SK-N-SH (cell line): ENCODE results near the gene LCA5. TPM values are rescaled to one million over a fixed set of nuclear protein-coding genes. Genes with fewer than 3 reads are reported as not detected.

Experiments used
- CTCF ChIA-PET: fragments of 300-600, 350-600 bp; formaldehyde crosslinking; extraction: SDS; loops from one replicate; lab custom pipeline; 2021; lab: Yijun Ruan, JAX
- POLR2A ChIA-PET: fragments of 350-600 bp; sonication (Branson Sonifier 250); formaldehyde crosslinking; extraction: SDS; loops from one replicate; lab custom pipeline; 2020; ENCODE audit warnings: antibody characterized with exemption, inconsistent platforms; lab: Yijun Ruan, JAX
- DNase-seq: peaks from one replicate; pipeline ENCODE4 v3.0.0; 2012
- H2AFZ ChIP-seq: fragments of 200-600 bp; sonication (generic); 2 replicates; pipeline ENCODE4 v1.8.1; 2016; ENCODE audit warnings: antibody characterized with exemption, mild to moderate bottlenecking, low read depth
- H3F3A ChIP-seq: fragments of 200-600 bp; sonication (generic); replicated peaks from 2 replicates; pipeline ENCODE3; 2016; ENCODE audit warnings: antibody characterized with exemption, mild to moderate bottlenecking; ENCODE audit not compliant: insufficient read depth
- H3K27ac ChIP-seq, 2 experiments: fragments of 200-500 bp in 1 of 2; fragments of 200-600 bp in 1 of 2; sonication (Bioruptor generic) in 1 of 2; sonication (generic), shearing (Covaris generic) in 1 of 2; 2 replicates each; pipeline versions ENCODE4 v1.5.1 to v1.6.1; 2014 to 2016; ENCODE audit warnings: low read depth in 2 of 2, inconsistent platforms in 1 of 2, low read length in 1 of 2, mild to moderate bottlenecking in 1 of 2, mixed read lengths in 1 of 2
- H3K27me3 ChIP-seq: fragments of 200-600 bp; sonication (generic), shearing (Covaris generic); 2 replicates; pipeline ENCODE4 v1.6.1; 2016; ENCODE audit warnings: mixed run types; ENCODE audit not compliant: insufficient read depth
- H3K36me3 ChIP-seq, 2 experiments: fragments of 200-500 bp in 1 of 2; fragments of 200-600 bp in 1 of 2; sonication (Bioruptor generic) in 1 of 2; sonication (generic) in 1 of 2; replicated peaks in 1 of 2; 2 replicates each; pipeline versions ENCODE3 to v1.5.1; 2014 to 2016; ENCODE audit warnings: low read length in 1 of 2, mild to moderate bottlenecking in 1 of 2; ENCODE audit not compliant: insufficient read depth in 2 of 2, control insufficient read depth in 1 of 2
- H3K4me1 ChIP-seq, 2 experiments: fragments of 200-500 bp in 1 of 2; fragments of 200-600 bp in 1 of 2; sonication (Bioruptor generic) in 1 of 2; sonication (generic), shearing (Covaris generic) in 1 of 2; 2 replicates each; pipeline versions ENCODE4 v1.5.1 to v1.6.1; 2014 to 2016; ENCODE audit warnings: low read depth in 1 of 2, low read length in 1 of 2, mixed run types in 1 of 2; ENCODE audit not compliant: insufficient read depth in 2 of 2, control insufficient read depth in 1 of 2
- H3K4me2 ChIP-seq: fragments of 200-600 bp; sonication (generic), shearing (Covaris generic); 2 replicates; pipeline ENCODE4 v1.6.1; 2017; ENCODE audit warnings: mixed run types
- H3K4me3 ChIP-seq, 2 experiments: fragments of 200-500 bp in 1 of 2; fragments of 200-600 bp in 1 of 2; sonication (Bioruptor generic) in 1 of 2; sonication (generic), shearing (Covaris generic) in 1 of 2; 2 replicates each; pipeline versions ENCODE4 v1.5.1 to v1.8.1; 2014 to 2016; ENCODE audit warnings: low read depth in 2 of 2, inconsistent platforms in 1 of 2, low read length in 1 of 2, mild to moderate bottlenecking in 1 of 2, mixed read lengths in 1 of 2, moderate library complexity in 1 of 2
- H3K79me2 ChIP-seq: fragments of 200-600 bp; sonication (generic); 2 replicates; pipeline ENCODE4 v1.8.1; 2017; ENCODE audit warnings: mild to moderate bottlenecking; ENCODE audit not compliant: insufficient read depth
- H3K9ac ChIP-seq: fragments of 200-600 bp; sonication (generic); 2 replicates; pipeline ENCODE4 v1.6.1; 2017; ENCODE audit warnings: mixed run types
- H3K9me2 ChIP-seq: fragments of 200-600 bp; sonication (generic); 2 replicates; pipeline ENCODE4 v1.6.1; 2017; ENCODE audit warnings: mixed run types
- H3K9me3 ChIP-seq: fragments of 200-600 bp; sonication (generic); 2 replicates; pipeline ENCODE4 v1.6.1; 2017; ENCODE audit warnings: mixed run types, mild to moderate bottlenecking, moderate library complexity
- H4K20me1 ChIP-seq: fragments of 200-600 bp; sonication (generic); 2 replicates; pipeline ENCODE4 v1.6.1; 2017; ENCODE audit warnings: mild to moderate bottlenecking, mixed run types; ENCODE audit not compliant: insufficient read depth
- EP300 ChIP-seq, 2 experiments: IDR thresholded peaks; 2 replicates each; pipeline versions ENCODE4 v1.4.0 to v1.6.1; 2012; ENCODE audit warnings: borderline replicate concordance in 1 of 2, low read depth in 1 of 2, low read length in 1 of 2
- EZH2phosphoT487 ChIP-seq: fragments of 200-600 bp; sonication (generic); IDR thresholded peaks from 2 replicates; pipeline ENCODE4 v1.6.1; 2017; ENCODE audit warnings: low read depth, mixed run types, mild to moderate bottlenecking, antibody characterized with exemption, moderate library complexity, borderline replicate concordance
- FOXJ3 ChIP-seq: sonication (generic); formaldehyde crosslinking; IDR thresholded peaks from 2 replicates; pipeline ENCODE4 v1.5.1; 2020; ENCODE audit warnings: mild to moderate bottlenecking, missing genetic modification reagents
- MEF2A ChIP-seq: IDR thresholded peaks from 2 replicates; pipeline ENCODE4 v1.4.0; 2012; ENCODE audit warnings: low read depth, borderline replicate concordance
- RAD21 ChIP-seq: IDR thresholded peaks from 2 replicates; pipeline ENCODE4 v1.6.1; 2012; ENCODE audit warnings: mild to moderate bottlenecking, low read length
- RXRA ChIP-seq: IDR thresholded peaks from 2 replicates; pipeline ENCODE4 v1.4.0; 2012; ENCODE audit warnings: low read depth, mild to moderate bottlenecking, borderline replicate concordance
- WGBS: methylation state at CpG from one replicate; pipeline ENCODE4 v1.1.6; 2017; ENCODE audit warnings: low lambda C conversion rate; 5-methylcytosine and 5-hydroxymethylcytosine counted together
- polyA plus RNA-seq, 3 experiments: library from polyadenylated mRNA; depleted of rRNA; stranded (reverse); fragments of >200 nt; gene quantifications; 2 replicates each; pipeline ENCODE4 v1.2.3, GENCODE V29; 2012
- TF ChIP-seq, protein P1 (sequence below): fragments of 150-350 bp; IDR thresholded peaks from 2 replicates; pipeline ENCODE4 v1.6.1; 2016; ENCODE audit warnings: mild to moderate bottlenecking, low read depth, low read length
- TF ChIP-seq, protein P2 (sequence below): IDR thresholded peaks from 2 replicates; pipeline ENCODE4 v1.6.1; 2012; ENCODE audit warnings: mild to moderate bottlenecking, low read depth, low read length, moderate library complexity
- TF ChIP-seq, protein P3 (sequence below): IDR thresholded peaks from 2 replicates; pipeline ENCODE4 v1.4.0; 2012; ENCODE audit warnings: low read depth, borderline replicate concordance

The LCA5 gene
- polyA plus RNA-seq, 1 of the 3 experiments (the other 2 are of a cell fraction) = 0.61 TPM

DNA sequence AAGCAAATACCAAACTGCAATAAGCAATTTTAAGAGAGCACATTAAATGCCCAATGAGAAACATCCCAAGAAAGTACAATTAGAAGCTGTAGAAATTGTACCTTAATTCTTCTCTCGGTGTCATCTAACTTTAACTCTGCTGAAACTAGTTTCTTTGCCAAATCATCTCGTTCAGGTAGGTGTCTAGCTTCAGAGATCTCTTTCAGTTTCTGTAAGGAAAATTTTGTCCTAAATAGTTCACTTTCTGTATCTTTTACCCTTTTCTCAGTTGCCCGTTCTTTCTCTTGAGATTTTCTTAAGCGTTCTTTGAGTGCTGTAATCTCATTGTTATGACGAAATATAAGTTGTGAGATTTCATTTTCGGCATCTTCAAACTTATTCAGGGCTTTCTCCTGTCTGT lies 24.1 kb downstream of the LCA5 start:
- H3K36me3 ChIP-seq = peaks cover 0 to 10% of the 10 kb centered on the region in 2 experiments
- no peaks in the 10 kb centered on the region for H3K27me3 ChIP-seq
- 84% methylated on average over 6 of the region's 6 CpGs for WGBS
- no peak overlapping the region for H2AFZ ChIP-seq
- no peaks in the 10 kb centered on the region for H3K79me2 ChIP-seq
- no peak overlapping the region for H3K4me2 ChIP-seq
- POLR2A ChIA-PET = interaction anchor here (1.5 kb wide), 1 partner anchor 11 kb away, joined by 3 read pairs; no protein-coding TSS in a partner anchor
- H3K4me3 ChIP-seq = no peak overlapping the region
- H3K9ac ChIP-seq = no peak overlapping the region
- TF ChIP-seq RXRA (no peak), EP300 (IDR thresholded peaks at IDR 0.05; ENCODE audit: borderline replicate concordance in 1 of 2, low read depth in 1 of 2, low read length in 1 of 2) (no peak), EZH2phosphoT487 (no peak), RAD21 (no peak), MEF2A (no peak), FOXJ3 (no peak)
- TF ChIP-seq, protein P1, sequence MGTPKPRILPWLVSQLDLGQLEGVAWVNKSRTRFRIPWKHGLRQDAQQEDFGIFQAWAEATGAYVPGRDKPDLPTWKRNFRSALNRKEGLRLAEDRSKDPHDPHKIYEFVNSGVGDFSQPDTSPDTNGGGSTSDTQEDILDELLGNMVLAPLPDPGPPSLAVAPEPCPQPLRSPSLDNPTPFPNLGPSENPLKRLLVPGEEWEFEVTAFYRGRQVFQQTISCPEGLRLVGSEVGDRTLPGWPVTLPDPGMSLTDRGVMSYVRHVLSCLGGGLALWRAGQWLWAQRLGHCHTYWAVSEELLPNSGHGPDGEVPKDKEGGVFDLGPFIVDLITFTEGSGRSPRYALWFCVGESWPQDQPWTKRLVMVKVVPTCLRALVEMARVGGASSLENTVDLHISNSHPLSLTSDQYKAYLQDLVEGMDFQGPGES = no peak
- TF ChIP-seq, protein P2, sequence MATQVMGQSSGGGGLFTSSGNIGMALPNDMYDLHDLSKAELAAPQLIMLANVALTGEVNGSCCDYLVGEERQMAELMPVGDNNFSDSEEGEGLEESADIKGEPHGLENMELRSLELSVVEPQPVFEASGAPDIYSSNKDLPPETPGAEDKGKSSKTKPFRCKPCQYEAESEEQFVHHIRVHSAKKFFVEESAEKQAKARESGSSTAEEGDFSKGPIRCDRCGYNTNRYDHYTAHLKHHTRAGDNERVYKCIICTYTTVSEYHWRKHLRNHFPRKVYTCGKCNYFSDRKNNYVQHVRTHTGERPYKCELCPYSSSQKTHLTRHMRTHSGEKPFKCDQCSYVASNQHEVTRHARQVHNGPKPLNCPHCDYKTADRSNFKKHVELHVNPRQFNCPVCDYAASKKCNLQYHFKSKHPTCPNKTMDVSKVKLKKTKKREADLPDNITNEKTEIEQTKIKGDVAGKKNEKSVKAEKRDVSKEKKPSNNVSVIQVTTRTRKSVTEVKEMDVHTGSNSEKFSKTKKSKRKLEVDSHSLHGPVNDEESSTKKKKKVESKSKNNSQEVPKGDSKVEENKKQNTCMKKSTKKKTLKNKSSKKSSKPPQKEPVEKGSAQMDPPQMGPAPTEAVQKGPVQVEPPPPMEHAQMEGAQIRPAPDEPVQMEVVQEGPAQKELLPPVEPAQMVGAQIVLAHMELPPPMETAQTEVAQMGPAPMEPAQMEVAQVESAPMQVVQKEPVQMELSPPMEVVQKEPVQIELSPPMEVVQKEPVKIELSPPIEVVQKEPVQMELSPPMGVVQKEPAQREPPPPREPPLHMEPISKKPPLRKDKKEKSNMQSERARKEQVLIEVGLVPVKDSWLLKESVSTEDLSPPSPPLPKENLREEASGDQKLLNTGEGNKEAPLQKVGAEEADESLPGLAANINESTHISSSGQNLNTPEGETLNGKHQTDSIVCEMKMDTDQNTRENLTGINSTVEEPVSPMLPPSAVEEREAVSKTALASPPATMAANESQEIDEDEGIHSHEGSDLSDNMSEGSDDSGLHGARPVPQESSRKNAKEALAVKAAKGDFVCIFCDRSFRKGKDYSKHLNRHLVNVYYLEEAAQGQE = no peak
- no peak overlapping the region for H3K27ac ChIP-seq
- no peaks in the 10 kb centered on the region for H3K9me2 ChIP-seq
- no peak for DNase-seq
- H3K4me1 ChIP-seq = no peaks in the 10 kb centered on the region
- no peaks in the 10 kb centered on the region for H3K9me3 ChIP-seq
- H3F3A ChIP-seq = no peaks in the 10 kb centered on the region
- no peaks in the 10 kb centered on the region for H4K20me1 ChIP-seq
- CTCF ChIA-PET = interaction anchor here (1.5 kb wide), 2 partner anchors 24 to 355 kb away, joined by 3 to 5 read pairs; partner anchors contain the start of gene LCA5

DNA sequence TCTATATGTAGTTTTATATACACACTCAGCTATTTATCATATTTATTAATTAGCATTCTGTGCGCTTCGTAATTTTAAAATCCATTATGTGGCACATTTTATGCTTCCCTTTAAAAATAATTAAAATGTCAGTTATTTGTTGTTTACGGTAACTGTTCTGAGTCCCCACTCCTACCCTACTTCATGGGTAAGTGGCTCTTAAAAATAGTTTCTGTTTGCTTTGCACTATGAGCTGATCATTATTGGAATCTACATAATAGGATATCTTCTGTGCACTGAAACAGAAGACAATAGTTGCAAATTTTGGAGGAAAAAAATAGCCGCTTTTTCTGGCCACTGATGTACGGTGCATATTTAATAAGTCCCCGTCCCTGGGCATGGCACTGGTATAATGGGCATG lies 25.2 kb downstream of the LCA5 start:
- Histone ChIP-seq H3K4me2 (no peak overlapping the region), H4K20me1 (no peaks in the 10 kb centered on the region), H3K79me2 (no peaks in the 10 kb centered on the region), H3K9me3 (no peaks in the 10 kb centered on the region), H2AFZ (no peak overlapping the region), H3K36me3 (peaks cover 0 to 12% of the 10 kb centered on the region in 2 experiments), H3K9me2 (no peaks in the 10 kb centered on the region), H3K9ac (no peak overlapping the region), H3K4me3 (no peak overlapping the region), H3F3A (no peaks in the 10 kb centered on the region), H3K4me1 (no peaks in the 10 kb centered on the region), H3K27ac (no peak overlapping the region), H3K27me3 (no peaks in the 10 kb centered on the region)
- WGBS = 96% methylated on average over 6 of the region's 6 CpGs
- CTCF ChIA-PET = interaction anchor here (1.5 kb wide), 2 partner anchors 25 to 58 kb away, joined by 3 to 5 read pairs; partner anchors contain the start of gene LCA5
- no peak for DNase-seq
- POLR2A ChIA-PET = interaction anchor here (1.5 kb wide), 1 partner anchor 10 kb away, joined by 3 read pairs; no protein-coding TSS in a partner anchor
- TF ChIP-seq, protein P3, sequence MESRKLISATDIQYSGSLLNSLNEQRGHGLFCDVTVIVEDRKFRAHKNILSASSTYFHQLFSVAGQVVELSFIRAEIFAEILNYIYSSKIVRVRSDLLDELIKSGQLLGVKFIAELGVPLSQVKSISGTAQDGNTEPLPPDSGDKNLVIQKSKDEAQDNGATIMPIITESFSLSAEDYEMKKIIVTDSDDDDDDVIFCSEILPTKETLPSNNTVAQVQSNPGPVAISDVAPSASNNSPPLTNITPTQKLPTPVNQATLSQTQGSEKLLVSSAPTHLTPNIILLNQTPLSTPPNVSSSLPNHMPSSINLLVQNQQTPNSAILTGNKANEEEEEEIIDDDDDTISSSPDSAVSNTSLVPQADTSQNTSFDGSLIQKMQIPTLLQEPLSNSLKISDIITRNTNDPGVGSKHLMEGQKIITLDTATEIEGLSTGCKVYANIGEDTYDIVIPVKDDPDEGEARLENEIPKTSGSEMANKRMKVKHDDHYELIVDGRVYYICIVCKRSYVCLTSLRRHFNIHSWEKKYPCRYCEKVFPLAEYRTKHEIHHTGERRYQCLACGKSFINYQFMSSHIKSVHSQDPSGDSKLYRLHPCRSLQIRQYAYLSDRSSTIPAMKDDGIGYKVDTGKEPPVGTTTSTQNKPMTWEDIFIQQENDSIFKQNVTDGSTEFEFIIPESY = no peak
